ENCODE results near the gene USB1.

DNA sequence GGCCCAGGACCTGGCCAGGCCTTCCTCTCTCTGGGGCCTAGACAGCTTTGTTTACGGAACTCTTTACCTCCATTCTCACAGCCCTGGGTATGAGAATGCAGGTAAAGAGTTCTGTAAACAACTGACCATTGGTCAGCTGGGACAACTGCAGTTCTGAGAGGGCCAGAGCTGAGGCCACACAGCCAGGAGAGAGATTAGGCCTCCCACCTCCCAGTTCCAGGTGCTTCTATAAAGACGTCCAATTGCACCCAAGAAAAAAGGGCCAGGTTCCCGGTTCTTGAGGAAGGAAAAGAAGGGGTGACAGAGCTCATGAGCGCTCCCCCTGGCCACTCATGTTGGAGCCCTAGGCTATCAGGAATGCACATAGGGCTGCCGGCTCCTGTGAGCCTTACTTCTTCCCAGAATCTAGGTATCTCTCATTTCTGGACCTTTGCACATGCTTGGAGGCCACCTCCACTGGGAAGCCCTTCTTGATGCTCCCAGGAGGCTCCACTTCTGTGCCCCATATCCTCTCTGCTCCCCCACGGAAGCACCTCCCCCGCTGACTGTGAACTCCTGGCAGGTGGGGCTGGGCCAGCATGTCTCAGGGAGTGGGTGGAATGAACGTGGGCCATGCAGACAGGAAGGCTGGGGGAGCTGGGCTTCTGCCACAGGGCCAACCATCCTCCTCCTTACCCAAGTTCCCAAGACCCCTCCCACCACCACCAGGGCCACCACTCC is 43.4 kb upstream of the USB1 start:
- TF ChIP-seq, protein P1, sequence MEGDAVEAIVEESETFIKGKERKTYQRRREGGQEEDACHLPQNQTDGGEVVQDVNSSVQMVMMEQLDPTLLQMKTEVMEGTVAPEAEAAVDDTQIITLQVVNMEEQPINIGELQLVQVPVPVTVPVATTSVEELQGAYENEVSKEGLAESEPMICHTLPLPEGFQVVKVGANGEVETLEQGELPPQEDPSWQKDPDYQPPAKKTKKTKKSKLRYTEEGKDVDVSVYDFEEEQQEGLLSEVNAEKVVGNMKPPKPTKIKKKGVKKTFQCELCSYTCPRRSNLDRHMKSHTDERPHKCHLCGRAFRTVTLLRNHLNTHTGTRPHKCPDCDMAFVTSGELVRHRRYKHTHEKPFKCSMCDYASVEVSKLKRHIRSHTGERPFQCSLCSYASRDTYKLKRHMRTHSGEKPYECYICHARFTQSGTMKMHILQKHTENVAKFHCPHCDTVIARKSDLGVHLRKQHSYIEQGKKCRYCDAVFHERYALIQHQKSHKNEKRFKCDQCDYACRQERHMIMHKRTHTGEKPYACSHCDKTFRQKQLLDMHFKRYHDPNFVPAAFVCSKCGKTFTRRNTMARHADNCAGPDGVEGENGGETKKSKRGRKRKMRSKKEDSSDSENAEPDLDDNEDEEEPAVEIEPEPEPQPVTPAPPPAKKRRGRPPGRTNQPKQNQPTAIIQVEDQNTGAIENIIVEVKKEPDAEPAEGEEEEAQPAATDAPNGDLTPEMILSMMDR (conservative IDR thresholded peaks at IDR 0.05 in 1 of 2, IDR thresholded peaks at IDR 0.05 in 1 of 2; ENCODE audit: low read depth in 1 of 2, low read length in 2 of 2), result no peak
- TF ChIP-seq EZH2 (IDR thresholded peaks at IDR 0.05; ENCODE audit: low read length, missing control alignments), result no peak
